ENCODE data around the gene WDR7. TPM values are rescaled to one million over a fixed set of nuclear protein-coding genes. Genes with fewer than 3 reads are reported as not detected.

The WDR7 gene
- total RNA-seq, 1 experiment from 2014 or later, result 7.3 TPM

GRCh38 chr18:57040175-57040574 lies 389.0 kb downstream of the WDR7 start:
- DNase-seq (ENCODE audit: low spot score), result no peak

GRCh38 chr18:57043241-57043640 lies 392.1 kb downstream of the WDR7 start:
- DNase-seq (ENCODE audit: low spot score), result no peak

- no peak for DNase-seq (ENCODE audit: low spot score)
Observed at GRCh38 chr18:57048351-57048750, 397.2 kb downstream of the WDR7 start.

GRCh38 chr18:57048859-57049258 lies 397.7 kb downstream of the WDR7 start:
- no peak for DNase-seq (ENCODE audit: low spot score)

GRCh38 chr18:57050310-57050949 lies 399.3 kb downstream of the WDR7 start:
- no peak for DNase-seq (ENCODE audit: low spot score)

- no peak for DNase-seq (ENCODE audit: low spot score)
Observed at GRCh38 chr18:57051021-57051656, 400.0 kb downstream of the WDR7 start.

- DNase-seq (ENCODE audit: low spot score), result no peak
Observed at GRCh38 chr18:57051657-57052044, 400.5 kb downstream of the WDR7 start.

GRCh38 chr18:57052173-57052572 lies 401.0 kb downstream of the WDR7 start:
- DNase-seq (ENCODE audit: low spot score), result no peak

- no peak for DNase-seq (ENCODE audit: low spot score)
Observed at GRCh38 chr18:57052759-57053158, 401.6 kb downstream of the WDR7 start.

GRCh38 chr18:57054891-57055290 lies 403.7 kb downstream of the WDR7 start:
- no peak for DNase-seq (ENCODE audit: low spot score)

GRCh38 chr18:57057890-57058289 lies 406.7 kb downstream of the WDR7 start:
- DNase-seq (ENCODE audit: low spot score), result no peak

- DNase-seq (ENCODE audit: low spot score), result no peak
Observed at GRCh38 chr18:57058734-57059133, 407.6 kb downstream of the WDR7 start.

GRCh38 chr18:57059366-57059765 lies 408.2 kb downstream of the WDR7 start:
- DNase-seq (ENCODE audit: low spot score), result no peak

- DNase-seq (ENCODE audit: low spot score), result no peak
Observed at GRCh38 chr18:57060814-57061213, 409.7 kb downstream of the WDR7 start.

- no peak for DNase-seq (ENCODE audit: low spot score)
Observed at GRCh38 chr18:57062178-57062577, 411.0 kb downstream of the WDR7 start.

- DNase-seq (ENCODE audit: low spot score), result no peak
Observed at GRCh38 chr18:57062844-57063243, 411.7 kb downstream of the WDR7 start.

GRCh38 chr18:57063601-57064103 lies 412.5 kb downstream of the WDR7 start:
- DNase-seq (ENCODE audit: low spot score), result no peak

- DNase-seq (ENCODE audit: low spot score), result no peak
Observed at GRCh38 chr18:57073501-57074187, 422.5 kb downstream of the WDR7 start.

- DNase-seq (ENCODE audit: low spot score), result no peak
Observed at GRCh38 chr18:57075716-57076400, 424.7 kb downstream of the WDR7 start.

GRCh38 chr18:57077005-57077765 lies 426.0 kb downstream of the WDR7 start:
- DNase-seq (ENCODE audit: low spot score), result no peak

GRCh38 chr18:57077786-57078552 lies 426.8 kb downstream of the WDR7 start:
- no peak for DNase-seq (ENCODE audit: low spot score)
